Measurements from ENCODE around the gene PRDX6.

Gene PRDX6

GRCh38 chr1:173445656-173446055 is 31.5 kb upstream of the PRDX6 start:
- Mint-ChIP-seq H3K9me3 (peaks cover 34% of the 10 kb centered on the region), H3K36me3 (ENCODE audit: low read depth) (peaks cover 37% of the 10 kb centered on the region), H3K4me3 (no peak overlapping the region), H3K27ac (no peak overlapping the region), H3K27me3 (ENCODE audit: low read depth, poor library complexity) (peaks cover 4% of the 10 kb centered on the region), H3K4me1 (no peaks in the 10 kb centered on the region)
- no peak for DNase-seq
- TF ChIP-seq CTCF (IDR thresholded peaks at IDR 0.05) = no peak

GRCh38 chr1:173447224-173447623 is 29.9 kb upstream of the PRDX6 start:
- Mint-ChIP-seq H3K4me3 (no peak overlapping the region), H3K4me1 (no peaks in the 10 kb centered on the region), H3K36me3 (ENCODE audit: low read depth) (peaks cover 32% of the 10 kb centered on the region), H3K9me3 (peaks cover 34% of the 10 kb centered on the region), H3K27me3 (ENCODE audit: low read depth, poor library complexity) (no peaks in the 10 kb centered on the region), H3K27ac (no peak overlapping the region)
- DNase-seq = no peak
- TF ChIP-seq CTCF (IDR thresholded peaks at IDR 0.05) = no peak

- no peak for TF ChIP-seq CTCF (IDR thresholded peaks at IDR 0.05)
- Mint-ChIP-seq H3K4me1 (no peaks in the 10 kb centered on the region), H3K27ac (no peak overlapping the region), H3K9me3 (peaks cover 34% of the 10 kb centered on the region), H3K36me3 (ENCODE audit: low read depth) (peaks cover 32% of the 10 kb centered on the region), H3K4me3 (no peak overlapping the region), H3K27me3 (ENCODE audit: low read depth, poor library complexity) (no peaks in the 10 kb centered on the region)
- no peak for DNase-seq
These were observed 28.2 kb upstream of the PRDX6 start for GRCh38 chr1:173448945-173449344.

GRCh38 chr1:173451981-173452380 is 25.2 kb upstream of the PRDX6 start:
- H3K27ac Mint-ChIP-seq = no peak overlapping the region
- peaks cover 31% of the 10 kb centered on the region for H3K36me3 Mint-ChIP-seq (ENCODE audit: low read depth)
- peaks cover 14% of the 10 kb centered on the region for H3K9me3 Mint-ChIP-seq
- DNase-seq = no peak
- H3K4me3 Mint-ChIP-seq = no peak overlapping the region
- no peaks in the 10 kb centered on the region for H3K4me1 Mint-ChIP-seq
- H3K27me3 Mint-ChIP-seq (ENCODE audit: low read depth, poor library complexity) = no peaks in the 10 kb centered on the region
- no peak for TF ChIP-seq CTCF (IDR thresholded peaks at IDR 0.05)

GRCh38 chr1:173453982-173454381 is 23.2 kb upstream of the PRDX6 start:
- peaks cover 3% of the 10 kb centered on the region for H3K9me3 Mint-ChIP-seq

More at GRCh38 chr1:173453982-173454381, 23.2 kb upstream of the PRDX6 start:
- Mint-ChIP-seq H3K4me3 (no peak overlapping the region), H3K4me1 (no peaks in the 10 kb centered on the region), H3K36me3 (ENCODE audit: low read depth) (peaks cover 17% of the 10 kb centered on the region), H3K27me3 (ENCODE audit: low read depth, poor library complexity) (no peaks in the 10 kb centered on the region), H3K27ac (no peak overlapping the region)
- no peak for TF ChIP-seq CTCF (IDR thresholded peaks at IDR 0.05)
- DNase-seq = no peak

Data from nephron progenitor cell (in vitro differentiated cells).